Activated T-helper 1 cell treated with anti-CD3 and anti-CD28 coated beads, Interleukin-2, amount 50 U/mL, for 16 hours (primary cell): ENCODE results near the gene HOXC4.
"Not testable (repeated sequence)": the region's sequence is repeated elsewhere in the genome, so short reads cannot be mapped to it uniquely, and the experiment has no call there.

Source experiments
- DNase-seq, 2 donors: peaks; one replicate each; pipeline ENCODE4 v3.0.0-alpha.2; 2020; ENCODE audit warnings: low read depth in 1 of 2, low spot score in 1 of 2

HOXC4 gene

DNA sequence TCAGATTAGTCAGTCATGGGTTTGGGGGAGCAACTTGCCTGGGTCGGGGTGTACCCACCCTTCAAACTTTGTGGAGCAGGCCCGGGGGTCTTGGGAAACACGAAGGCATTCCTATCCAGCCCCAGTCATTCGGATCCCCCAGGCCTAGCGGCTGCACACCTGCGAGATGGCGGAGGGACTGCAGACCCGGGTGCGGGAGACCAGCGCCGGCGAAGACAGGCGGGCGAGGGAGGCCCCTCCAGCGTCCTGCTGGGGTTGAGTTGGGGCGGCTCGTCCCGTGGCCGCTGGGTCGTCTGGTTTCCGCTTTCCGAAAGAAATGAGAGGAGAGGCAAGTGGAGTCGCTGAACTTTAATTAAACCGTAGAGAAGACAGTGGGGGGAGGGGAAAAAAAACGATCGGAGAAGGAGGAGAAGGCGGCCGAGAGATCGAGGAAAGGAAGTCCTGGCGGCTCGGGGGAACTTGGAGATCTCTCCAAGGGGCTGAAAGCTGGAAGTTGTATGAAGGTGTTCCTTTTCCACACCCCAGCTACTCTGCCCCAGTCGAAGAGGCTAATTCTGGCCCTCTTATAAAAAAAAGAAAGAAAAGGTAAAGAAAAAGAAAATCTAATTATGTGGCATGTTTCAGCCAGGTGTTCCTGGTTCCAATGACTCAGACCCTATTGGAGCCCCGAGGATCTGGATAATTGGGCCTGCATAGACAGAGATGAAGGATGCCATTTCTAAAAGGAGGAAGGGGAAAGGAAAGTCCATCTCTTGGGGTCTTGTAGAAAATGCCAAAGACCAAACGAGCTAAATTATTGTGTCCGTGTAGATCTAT, 28.2 kb downstream of the HOXC4 start:
- not testable (repeated sequence) for DNase-seq

DNA sequence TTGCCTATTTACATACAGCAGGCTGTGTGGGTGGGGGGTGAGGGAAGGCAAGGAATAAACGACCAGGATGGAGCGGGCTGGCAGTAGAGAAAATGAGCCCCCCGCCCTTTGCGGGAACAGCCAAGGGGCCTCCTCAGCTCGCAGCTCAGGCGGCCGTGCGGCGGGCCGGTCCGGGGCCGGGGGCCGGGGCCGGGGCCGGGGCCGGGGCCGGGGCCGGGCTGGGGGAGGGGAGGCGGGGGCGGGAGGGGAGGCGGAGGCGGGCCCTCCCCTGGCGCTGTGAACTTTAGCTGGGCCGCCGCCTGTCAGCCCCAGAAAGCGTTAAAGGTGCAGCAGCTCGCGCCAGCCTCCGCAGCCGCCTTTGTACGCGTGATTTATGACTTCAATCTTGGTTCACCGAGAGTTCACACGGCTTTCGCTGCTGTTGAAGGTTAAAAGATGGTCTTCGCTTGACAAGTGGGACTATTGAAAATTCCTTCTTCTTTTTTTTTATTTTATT, 28.8 kb downstream of the HOXC4 start:
- DNase-seq = peak in 1 of 2 donors; percentile 9

DNA sequence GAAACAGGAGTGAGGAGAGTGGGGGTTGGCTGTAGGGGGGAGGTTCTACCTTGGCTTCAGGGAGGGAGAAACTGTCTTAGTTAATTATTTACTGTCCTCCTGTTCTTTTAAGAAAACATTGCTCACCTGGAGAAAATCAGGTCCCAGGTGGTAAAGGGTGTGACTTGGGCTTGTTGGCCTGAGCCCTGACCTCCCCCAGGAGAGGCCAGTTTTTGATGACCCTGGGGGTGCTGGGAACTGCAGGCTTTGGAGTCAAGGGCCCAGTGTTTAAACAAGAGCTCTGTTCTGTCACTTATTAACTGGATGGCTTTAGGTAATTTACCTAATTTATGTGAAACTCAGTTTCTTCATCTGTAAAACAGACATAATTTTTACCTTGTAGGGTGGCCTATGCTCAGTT, 34.4 kb downstream of the HOXC4 start:
- DNase-seq = not testable (repeated sequence)

GRCh38 chr12:54089465-54089864, 35.8 kb downstream of the HOXC4 start:
- not testable (repeated sequence) for DNase-seq

GRCh38 chr12:54090312-54090711, 36.7 kb downstream of the HOXC4 start:
- DNase-seq = not testable (repeated sequence)

DNA sequence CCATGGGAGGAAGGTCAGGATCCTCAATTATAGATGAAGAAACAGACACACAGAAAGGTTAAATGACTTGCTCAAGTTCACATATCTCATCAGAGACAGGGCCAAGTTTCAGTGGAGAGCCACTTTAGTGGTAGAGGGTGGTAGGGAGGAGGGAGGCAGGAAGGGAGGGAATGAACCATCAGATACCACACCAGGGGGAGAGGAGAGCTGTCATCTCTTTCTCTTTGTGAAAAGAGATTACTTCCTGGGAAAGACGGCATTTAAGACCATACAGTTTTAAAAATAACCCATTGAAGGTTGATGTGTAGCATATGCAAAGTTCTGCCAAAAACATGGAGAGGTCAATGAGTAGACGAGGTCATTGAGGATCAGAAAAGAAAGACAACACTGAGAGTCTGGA, 39.3 kb downstream of the HOXC4 start:
- not testable (repeated sequence) for DNase-seq

DNA sequence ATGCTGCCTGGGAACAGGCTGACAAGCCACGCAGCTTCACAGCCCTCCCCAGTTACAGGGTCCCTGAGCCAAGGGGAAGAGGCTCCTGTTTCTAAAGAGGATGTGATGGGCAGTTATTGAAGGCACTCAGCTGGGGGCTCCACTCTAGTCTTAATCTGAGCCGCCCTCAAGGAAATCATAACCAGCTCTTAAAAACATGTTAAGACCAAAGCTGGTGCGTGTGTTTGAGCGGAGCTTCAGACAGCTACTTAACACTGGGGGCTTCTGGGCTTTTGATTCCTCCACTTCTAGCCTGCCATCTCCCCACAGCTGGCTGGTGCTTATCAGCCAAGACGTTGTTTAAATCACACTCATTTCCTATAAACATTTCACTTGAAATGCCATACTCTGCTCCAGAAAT, 42.3 kb downstream of the HOXC4 start:
- not testable (repeated sequence) for DNase-seq

DNA sequence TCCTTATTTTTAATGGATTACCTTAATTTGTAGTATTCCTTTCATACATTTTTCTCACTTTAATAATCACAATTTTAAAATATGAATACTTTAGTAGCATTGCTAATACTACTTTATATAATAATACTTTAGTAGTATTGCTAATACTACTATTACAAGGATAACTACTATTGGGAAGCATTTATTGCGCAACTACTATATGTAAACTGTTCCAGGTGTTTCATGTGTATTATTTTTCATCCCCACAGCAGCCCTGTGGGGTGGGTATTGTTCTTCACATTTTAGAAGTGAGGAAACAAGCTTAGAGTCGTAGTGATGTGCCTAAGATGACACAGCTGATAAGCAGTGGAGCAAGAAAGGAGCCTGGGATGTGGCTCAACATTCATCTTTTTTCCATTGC, 45.0 kb downstream of the HOXC4 start:
- DNase-seq = not testable (repeated sequence)

- DNase-seq = not testable (repeated sequence)
Measured at GRCh38 chr12:54100588-54100987, 47.0 kb downstream of the HOXC4 start.

GRCh38 chr12:54102223-54102622, 48.6 kb downstream of the HOXC4 start:
- DNase-seq = not testable (repeated sequence)

DNA sequence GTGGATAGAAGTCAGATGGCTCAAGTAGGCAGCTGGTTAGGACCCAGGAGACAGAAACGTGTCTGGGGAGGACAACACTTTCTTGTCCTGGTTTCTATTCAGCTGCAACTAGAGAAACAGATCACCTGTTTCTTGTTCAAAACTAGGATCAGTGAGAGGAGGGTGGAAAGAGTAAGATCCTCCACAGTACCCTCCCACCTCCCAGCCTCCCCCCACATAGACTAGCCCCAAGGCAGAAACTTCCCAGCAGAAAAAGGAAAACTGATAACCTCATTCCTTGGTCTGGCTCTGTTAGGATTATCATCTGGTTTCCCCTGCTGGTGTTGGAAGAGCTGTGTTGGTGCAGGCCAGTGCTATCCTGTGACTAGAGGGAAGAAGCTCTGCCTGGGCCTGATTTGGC, 50.2 kb downstream of the HOXC4 start:
- not testable (repeated sequence) for DNase-seq
